HG03045 (cell line): Measurements from ENCODE around the gene COL26A1.

ENCODE experiments used
- ATAC-seq: cut with Tn5 transposase; IDR thresholded peaks from one replicate; pipeline ENCODE4 v1.9.1; 2021; ENCODE audit warnings: mild to moderate bottlenecking, moderate library complexity; ENCODE audit not compliant: unreplicated experiment

COL26A1 gene

DNA sequence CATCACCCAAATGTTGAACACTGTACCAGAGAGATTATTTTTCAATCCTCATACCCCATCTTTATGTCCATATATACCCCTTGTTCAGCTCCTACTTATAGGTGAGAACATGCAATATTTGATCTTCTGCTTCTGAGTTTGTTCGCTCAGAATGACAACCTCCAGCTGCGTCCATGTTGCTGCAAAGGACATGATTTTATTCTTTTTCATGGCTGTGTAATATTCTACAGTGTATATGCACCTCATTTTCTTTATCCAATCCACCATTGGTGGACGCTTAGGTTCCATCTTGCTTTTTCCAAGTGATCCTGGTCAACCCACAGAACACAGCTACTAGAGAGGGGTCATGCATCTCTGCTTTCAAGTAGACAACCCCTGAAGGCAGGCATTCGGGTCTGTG, 166.9 kb downstream of the COL26A1 start:
- no peak for ATAC-seq

DNA sequence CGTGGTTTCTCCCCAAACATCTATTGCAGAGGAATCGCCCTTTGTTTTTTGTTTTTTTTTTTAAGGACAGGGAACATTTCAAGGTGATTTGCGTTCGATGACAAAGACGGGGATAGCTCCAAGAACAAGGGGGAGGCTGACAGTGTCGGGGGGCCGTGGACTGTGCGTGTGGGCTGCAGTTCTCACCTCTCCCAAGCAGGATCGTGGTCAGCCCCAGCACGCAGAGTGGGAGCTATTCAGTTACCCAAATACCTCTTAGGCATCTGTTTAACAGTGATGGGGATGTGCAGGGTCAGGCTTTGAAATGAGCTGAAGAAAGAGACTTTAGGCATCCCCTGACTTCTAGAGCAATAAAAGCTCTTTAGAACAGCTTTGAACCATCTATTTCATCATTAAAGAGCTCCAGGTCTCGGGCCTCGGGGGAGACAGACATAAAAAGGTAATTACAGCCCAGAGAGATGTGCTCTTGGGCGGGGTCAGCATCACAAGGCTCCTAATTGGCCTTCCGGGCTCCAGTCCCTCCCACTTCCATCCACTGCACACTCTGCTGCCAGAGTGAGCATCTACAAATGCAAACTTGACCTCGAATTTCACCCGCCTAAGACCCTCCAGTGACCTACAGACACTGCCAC, 169.2 kb downstream of the COL26A1 start:
- no peak for ATAC-seq

DNA sequence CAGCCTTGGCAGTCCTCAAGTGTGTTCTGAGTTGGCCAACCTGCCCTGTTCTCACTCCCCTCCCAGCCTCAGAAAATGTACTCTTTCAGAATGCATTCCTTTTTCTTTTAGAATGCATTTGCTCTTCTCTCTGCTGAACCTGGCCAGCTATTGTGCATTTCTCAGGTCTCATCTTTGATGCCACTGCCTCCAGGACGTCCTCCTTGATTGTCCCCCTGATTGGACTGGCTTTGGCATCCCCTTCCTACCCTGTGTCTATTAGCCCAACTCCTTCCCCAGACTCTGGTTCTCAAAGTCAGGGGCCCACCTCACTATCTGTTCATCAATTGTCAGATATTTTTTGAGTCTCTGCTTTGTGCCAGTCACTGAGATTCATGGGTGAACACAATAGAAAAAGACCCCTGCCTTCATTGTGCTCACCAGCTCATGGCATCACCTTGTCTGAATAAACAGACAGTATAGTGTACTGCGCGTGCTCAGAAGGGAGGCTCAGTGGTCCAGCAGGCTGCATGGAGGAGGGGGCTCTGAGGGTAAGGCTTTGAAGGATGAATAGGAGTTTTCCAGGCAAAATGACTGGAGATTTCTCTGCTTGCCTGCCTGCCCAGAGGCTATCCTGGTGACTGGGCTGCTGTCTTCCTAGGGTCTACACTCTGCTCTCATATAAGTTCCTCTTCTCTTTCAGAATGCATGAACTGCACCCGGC, 169.9 kb downstream of the COL26A1 start:
- no peak for ATAC-seq

DNA sequence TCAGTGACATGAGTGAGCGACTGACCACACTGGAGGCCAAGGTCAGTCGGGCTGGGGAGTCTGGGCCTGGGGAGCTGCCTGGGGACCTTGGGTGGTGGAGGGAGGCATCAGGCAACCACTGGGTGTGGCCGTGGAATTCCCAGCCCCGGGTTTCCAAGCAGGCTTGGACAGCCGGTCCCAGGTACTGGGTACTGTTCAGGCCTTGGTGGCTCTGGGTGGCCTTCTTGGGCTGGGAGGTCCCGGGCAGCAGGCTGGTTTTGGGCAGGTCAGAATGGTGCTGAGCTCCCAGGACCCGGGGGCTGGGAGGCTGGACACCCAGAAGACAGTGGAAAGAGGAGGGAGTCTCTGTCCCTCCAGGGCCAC, 170.4 kb downstream of the COL26A1 start:
- no peak for ATAC-seq

DNA sequence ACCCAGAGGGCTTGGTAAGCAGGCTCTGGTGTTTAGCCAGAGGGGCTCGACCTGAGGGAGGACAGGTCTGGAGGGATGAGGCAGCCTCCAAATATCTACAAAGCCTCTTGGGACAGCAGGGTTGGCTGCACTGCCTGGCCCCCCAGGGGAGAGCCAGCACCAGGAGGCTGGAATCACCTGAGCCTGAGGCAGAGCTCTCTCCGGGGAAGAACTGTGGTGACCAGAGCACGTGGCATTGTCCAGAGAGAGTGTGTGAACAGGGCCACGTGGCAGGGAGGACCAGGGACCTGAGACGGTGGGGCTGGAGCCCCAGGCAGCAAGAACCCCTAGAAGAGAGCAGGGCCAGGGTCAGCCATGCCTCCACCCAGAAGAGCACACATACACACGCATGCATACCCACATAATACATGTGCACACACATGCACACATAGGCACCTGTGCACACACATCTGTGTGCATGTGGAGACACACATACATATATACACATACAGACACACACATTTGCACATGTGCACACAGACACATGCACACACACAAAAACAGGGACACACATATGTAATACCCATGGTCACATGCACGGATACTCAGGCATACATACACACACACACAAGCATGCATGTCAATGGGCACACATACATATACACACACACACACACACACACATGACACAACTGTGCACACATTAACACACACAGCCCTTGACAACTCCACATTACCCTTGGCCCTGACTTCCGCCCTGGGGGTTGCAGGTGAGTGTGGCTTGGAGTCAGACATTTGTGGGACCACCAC, 171.5 kb downstream of the COL26A1 start:
- no peak for ATAC-seq

DNA sequence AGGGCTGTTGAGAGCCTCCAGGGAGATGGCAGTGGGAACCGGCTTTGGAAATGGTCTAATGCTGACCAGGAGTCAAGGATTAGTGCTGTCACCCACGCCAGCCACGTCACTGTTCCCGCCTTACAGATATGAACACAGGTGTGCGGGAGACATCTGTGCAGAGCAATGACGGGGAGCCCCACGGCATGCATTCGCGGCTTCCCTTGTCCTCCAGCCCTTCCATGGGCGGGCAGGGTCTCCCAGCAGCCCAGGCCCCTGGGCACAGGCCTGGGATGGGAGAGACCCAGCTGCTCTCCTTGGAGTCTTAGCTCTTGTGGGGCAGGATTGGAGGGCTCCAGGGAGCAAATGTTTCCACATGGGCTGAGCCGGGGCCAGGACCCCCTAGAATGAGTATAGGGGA, 172.2 kb downstream of the COL26A1 start:
- ATAC-seq = no peak

DNA sequence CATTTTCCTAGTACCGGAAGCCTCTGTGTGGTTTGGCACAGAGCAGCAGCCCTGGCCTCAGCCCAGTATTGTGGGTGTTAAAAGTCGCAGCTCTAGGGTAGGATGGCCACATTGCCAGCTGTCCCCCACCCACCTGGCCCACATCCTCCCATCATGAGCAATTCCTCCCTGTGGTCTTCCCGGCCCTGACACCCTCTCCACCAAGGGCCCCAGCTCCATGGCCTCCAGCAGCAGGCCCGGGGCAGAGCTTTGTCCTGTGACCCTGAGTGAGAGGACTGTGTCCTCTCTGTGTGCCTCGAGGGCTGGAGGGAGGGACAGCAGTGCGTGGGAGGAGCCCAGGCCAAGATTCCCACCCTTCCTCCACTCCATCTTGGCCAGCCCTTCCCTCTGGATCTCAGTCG, 172.7 kb downstream of the COL26A1 start:
- no peak for ATAC-seq

DNA sequence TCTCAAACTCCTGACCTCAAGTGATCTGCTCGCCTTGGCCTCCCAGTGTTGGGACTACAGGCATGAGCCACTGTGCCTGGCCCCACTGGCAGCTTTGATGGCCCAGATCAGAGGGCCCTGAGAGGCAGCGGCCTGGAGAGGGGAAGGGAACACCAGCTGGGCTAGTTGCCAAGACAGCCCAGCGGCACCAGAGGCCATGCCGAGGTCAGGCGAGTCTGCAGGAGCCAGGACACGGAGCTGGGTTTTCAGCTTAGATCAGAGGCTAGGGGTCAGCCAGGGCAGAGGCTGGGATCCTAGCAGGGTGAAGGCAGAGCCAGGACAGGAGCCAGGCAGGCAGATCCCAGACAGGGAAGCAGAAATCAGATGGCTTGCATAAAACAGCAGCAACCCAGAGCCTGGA, 173.6 kb downstream of the COL26A1 start:
- no peak for ATAC-seq

DNA sequence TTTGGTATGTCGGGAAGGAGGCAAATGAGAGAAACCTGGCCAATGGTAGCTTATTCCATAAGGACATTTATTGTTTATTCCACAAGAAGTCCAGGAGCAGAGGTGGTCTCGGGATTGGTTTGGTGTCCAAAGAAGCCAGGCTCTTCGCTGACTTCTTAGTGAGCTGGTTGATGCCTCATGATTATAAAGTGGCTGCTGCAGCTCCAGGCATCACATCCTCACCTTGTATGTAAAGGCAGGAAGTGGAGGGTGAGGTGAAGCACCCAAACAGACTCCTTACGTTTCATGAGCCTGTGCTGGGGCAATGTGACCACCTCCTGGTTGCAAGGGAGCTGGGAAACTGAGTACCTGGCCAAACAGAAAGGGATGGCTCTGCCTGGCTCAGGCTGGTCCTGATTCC, 174.0 kb downstream of the COL26A1 start:
- no peak for ATAC-seq

DNA sequence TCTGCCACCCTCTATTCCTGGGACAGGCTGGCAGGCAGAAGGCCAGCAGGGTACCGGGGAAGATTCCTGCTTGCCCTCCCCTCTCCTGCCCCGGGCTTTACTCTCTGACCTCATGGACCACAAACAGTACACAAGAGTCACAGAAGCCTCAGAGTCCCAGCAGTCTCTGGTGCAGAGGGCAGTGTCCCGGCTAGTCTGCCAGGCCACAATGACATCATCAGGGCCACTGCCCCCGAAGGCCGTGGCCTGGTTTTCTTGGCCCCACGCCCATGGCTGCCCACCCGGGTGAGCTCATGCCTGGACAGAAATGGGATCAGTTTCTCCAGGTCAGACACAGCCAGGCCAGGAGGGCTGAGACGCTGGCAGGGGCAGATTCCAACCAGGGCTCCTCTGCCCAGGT, 174.5 kb downstream of the COL26A1 start:
- no peak for ATAC-seq

DNA sequence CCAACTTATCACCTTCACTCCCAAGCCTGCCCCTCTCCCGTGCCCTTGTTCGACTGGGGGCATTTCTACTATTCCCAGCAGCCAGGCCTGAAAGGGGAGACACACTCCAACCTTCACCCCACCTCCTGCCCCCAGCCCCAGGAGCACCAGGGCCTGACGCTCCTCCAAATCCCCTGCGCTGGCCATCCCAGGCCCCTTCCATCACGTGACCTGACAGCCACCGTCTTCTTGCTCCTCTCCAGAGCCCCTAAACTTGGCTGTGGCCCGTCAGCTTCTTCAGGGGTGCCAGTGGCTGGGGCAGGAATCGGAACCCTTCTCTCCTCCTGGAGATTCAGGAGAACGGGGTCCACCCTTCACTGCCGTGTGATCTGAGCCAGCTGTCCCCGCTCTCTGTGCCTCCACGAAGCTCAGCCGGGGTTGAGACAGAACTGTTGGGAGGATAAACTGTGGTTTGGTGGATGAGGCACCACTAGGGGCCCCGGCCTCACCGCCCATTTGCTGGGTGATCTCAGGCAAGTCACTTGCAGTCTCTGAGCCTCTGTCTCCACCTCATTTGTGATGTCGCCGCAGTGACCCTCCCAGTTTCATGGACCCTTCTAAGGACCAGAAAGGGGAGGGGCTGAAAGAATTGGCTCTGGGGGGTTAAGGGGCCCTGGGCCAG, 175.4 kb downstream of the COL26A1 start:
- no peak for ATAC-seq

DNA sequence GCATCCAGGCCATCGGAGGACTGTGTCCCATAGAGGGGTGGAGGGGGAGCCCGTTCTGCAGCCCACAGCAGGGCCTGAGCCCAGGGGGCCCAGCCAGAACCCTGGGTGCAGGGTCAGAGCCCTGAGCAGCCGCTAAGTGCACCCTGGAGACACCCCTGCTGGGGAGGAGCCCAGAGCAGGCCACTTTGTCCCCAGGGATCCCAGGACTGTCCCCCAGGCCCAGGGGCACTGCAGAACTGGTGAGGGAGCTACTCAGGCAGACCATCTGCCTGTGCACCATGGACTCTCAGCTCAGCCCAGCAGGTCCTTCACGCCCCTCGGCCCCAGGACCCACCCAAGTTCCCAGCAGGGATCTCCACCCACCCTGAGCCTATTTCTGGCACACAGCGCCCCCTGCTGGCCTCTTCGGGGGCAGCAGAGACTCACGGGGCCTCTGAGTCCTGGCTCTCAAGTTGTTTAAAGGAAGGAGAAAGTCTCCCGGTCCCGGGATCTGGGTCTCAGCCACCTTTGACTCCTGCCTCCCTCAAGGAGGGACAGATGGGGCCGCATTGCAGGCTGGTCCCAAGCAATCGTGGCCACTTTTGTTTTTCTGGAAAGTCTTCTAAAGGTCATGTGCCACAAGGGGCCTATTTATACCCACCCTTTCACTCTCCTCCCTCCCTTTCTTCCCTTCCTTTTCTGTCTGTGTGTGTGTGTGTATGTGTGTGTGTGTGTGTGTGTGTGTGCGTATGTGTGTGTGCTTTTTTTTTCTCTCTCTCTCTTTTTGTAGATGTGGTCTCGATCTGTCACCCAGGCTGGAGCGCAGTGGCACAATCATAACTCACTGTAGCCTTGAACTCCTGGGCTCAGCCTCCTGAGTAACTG, 176.2 kb downstream of the COL26A1 start:
- no peak for ATAC-seq

DNA sequence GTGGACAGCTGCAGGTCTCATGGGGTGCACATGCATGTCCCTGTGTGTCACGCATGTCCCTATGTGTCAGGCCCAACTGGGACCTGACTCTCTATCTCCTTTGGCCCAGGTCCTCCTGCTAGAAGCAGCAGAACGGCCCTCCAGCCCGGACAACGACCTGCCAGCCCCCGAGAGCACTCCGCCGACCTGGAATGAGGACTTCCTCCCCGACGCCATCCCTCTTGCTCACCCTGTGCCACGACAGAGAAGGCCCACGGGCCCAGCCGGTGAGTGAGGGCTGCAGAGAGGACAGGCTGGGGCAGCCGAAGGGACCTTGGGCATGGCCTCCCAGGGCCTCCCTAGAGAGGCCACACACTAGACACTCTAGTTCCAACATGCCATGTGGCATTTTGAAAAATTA, 177.1 kb downstream of the COL26A1 start:
- no peak for ATAC-seq

DNA sequence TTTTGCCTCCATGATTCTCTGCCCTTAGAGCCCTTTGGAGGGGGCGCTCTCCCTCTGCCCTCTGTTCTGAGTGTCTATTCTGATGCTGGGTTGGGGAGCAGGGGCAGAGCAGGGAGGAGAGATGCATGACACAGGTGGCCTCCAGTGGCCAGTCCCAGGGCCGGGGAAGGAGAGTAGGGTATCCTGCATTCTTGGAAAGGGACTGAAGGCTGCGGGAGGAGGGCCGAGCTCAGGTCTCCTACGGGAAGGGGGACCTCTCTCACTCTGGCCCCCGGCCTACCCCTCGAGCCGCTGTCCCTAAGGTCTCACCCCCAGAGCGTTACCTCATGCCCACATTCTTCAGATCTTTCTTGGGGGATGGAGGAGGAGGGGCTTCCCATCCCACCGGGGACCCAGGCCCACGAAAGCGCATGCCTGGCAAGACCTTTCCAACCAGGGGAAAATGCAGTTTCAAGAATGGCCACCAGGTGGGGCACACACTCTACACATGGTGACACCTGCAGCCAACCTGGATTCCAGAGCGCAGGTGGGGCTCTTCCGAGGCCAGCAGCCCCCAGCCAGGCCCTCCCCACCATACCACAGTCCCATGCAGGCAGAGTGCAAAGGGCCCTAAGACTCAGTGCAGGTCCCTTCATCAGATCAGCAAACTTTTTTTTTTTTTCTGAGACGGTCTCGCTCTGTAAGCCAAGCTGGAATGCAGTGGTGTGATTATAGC, 180.0 kb downstream of the COL26A1 start:
- ATAC-seq = no peak

DNA sequence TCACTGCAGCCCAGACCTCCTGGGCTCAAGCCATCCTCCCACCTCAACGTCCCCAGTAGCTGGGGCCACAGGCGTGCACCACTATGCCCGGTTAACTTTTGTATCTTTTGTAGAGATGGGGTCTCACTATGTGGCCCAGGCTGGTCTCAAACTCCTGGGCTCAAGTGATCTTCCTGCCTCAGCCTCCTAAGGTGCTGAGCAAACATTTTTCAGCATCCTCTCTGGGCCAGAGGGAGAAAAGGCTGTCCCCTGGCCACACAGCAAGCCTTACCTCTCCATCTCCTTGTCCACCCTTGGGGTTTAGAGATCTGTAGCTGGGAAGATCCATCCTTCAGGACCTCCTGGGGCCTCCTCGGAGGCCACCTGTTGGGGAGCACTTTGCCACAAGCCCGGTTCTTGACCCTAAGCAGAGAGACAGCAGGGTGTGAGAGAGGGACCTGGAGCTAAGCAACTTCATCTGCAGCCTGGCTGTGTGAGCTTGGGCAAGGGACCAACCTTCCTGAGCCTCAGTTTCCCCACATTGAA, 180.6 kb downstream of the COL26A1 start:
- ATAC-seq = no peak

DNA sequence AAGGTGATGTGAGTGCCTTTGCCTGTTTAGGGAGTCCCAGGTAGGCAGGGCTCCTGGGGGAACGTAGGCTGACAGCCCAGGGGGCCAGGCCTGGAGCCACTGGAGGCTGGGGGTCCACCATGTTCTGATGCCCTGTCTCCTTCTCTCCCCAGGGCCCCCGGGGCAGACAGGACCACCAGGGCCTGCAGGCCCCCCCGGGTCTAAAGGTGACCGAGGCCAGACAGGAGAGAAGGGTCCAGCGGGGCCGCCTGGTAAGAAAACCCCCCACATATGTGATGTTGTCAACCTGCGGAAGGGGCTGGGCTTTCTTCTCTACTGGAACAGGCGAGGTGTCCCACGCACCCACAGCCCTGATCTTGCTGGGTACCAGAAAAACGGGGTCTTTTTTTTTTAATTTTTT, 181.2 kb downstream of the COL26A1 start:
- ATAC-seq = no peak

DNA sequence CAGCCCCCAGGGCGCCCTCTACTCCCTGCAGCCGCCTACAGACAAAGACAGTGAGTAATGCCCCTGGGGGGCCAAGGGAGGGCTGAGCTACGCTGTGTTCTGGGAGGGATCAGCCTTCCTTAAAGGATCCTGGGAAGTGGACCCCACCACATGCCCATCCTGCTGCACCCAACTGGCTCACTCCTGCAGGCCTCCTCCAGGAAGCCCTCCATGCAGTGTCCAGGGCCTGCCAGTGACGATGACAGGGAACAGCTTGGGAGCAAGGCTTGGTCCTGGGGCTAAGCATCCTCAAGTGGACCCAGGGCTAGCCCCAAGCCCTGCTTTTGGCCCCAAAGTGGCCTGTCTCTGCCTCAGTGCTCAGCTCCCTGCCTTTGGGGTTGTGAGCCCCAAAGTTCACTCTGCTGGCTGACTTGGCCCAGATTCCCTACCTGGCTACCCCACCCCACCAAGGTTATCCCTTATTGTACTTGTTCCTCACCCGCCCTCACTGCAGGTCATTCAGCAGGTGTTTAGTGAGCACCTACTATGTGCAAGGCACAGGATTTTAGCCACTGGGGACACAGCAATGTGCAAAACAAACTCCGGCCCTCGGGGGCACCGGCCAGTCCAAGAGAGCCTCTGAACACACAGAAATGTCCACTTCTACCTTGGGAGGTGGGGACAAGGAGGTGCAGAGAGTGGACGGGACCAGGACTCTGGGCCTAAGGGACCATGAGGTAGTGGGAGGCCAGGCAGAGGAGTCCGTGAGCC, 182.9 kb downstream of the COL26A1 start:
- no peak for ATAC-seq

DNA sequence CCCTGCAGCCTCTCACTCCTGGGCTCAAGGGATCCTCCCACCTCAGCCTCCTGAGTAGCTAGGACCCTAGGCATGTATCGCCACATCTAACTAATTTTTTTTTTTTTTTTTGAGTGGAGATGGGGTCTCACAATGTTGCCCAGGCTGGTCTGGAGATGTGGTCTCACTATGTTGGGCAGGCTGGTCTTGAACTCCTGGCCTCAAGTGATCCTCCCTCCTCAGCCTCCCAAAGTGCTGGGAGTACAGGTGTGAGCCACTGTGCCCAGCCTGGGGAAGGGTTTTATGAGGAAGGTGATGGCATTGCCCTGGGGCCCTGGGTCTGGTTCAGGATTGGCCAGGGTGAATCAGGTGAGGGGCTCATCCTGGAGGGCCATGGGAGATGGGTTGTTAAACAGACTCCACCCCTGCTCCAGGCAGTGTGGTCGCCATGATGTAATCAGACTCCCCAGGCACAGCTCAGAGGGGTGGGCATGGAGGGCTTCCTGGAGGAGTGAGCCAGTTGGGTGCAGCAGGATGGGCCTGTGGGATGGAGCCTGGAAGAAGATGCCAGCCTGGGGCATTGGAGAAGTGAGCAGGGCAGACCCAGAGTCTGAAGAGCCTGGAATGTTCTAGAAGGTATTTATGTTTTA, 183.7 kb downstream of the COL26A1 start:
- no peak for ATAC-seq
